Esophagus squamous epithelium (tissue), 4 donors: Measurements from ENCODE around the gene PELI1.

ENCODE experiments used
- CTCF ChIP-seq, 6 experiments: fragments of 450-650 bp in 4 of 6; fragments of 200-600 bp in 2 of 6; sonication (generic) in 2 of 6; IDR thresholded peaks; one replicate each; pipeline ENCODE4 v1.5.1; 2016 to 2019; ENCODE audit warnings: antibody characterized with exemption in 6 of 6, mild to moderate bottlenecking in 4 of 6, moderate library complexity in 4 of 6
- POLR2A ChIP-seq, 4 donors: fragments of 450-650 bp; IDR thresholded peaks; one replicate each; pipeline ENCODE4 v1.6.1; 2017; ENCODE audit warnings: antibody characterized with exemption in 4 of 4, mild to moderate bottlenecking in 4 of 4, moderate library complexity in 3 of 4

DNA sequence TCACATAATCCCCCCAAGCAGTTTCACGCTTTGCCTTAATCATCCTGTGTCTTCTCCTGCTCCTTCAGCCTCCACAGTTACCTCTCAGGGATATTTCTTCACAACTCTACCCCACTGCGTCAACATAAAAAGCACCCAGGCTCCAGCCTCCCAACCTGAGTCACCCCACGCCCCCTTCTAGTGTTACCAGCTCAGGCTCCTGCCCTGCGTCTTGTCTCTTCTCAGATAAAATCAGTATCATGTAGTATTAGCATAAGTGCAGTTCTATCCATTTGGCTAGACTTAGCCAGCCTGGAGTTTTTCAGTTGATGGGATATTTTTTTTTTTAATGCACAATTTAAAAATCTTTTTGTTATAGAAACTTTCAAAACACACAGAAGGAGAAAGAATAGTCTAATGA lies 9.6 kb upstream of the PELI1 start:
- TF ChIP-seq CTCF (IDR thresholded peaks at IDR 0.05): no peak
- TF ChIP-seq POLR2A (IDR thresholded peaks at IDR 0.05): no peak
